GM23338 (cell line): ENCODE results near the gene ABCA12. TPM values are rescaled to one million over a fixed set of nuclear protein-coding genes. Genes with fewer than 3 reads are reported as not detected.

Source experiments
- ATAC-seq: fragments of 200-7000 bp; cut with Tn5 transposase; 3 replicates; pipeline ENCODE4 v1.9.1; 2020
- DNase-seq: peaks from one replicate; pipeline ENCODE4 v3.0.0-alpha.2; 2015; ENCODE audit warnings: low spot score
- H2AFZ ChIP-seq: fragments of 200-600 bp; sonication (generic); 2 replicates; pipeline ENCODE4 v1.8.0; 2016; ENCODE audit warnings: antibody characterized with exemption, mild to moderate bottlenecking, moderate library complexity
- H3F3A ChIP-seq: fragments of 200-600 bp; sonication (generic); replicated peaks from 2 replicates; pipeline ENCODE4 v1.8.0; 2017; ENCODE audit warnings: antibody characterized with exemption, mixed run types, low read depth
- H3K27ac ChIP-seq: fragments of 200-600 bp; sonication (generic); 2 replicates; pipeline ENCODE4 v1.6.1; 2016; ENCODE audit warnings: low read depth
- H3K27me3 ChIP-seq: fragments of 200-600 bp; sonication (generic); 2 replicates; pipeline ENCODE4 v1.8.0; 2016; ENCODE audit warnings: mild to moderate bottlenecking, mixed run types, moderate library complexity; ENCODE audit not compliant: insufficient read depth
- H3K36me3 ChIP-seq: fragments of 200-600 bp; sonication (generic); 2 replicates; pipeline ENCODE4 v1.8.0; 2016; ENCODE audit warnings: mild to moderate bottlenecking; ENCODE audit not compliant: insufficient read depth
- H3K4me1 ChIP-seq: fragments of 200-600 bp; sonication (generic); 2 replicates; pipeline ENCODE4 v1.8.0; 2016; ENCODE audit warnings: mild to moderate bottlenecking, moderate library complexity; ENCODE audit not compliant: insufficient read depth
- H3K4me2 ChIP-seq: fragments of 200-600 bp; sonication (generic); 2 replicates; pipeline ENCODE4 v1.7.1; 2017; ENCODE audit warnings: mixed run types
- H3K4me3 ChIP-seq: fragments of 200-600 bp; sonication (generic); 2 replicates; pipeline ENCODE4 v1.6.1; 2016; ENCODE audit warnings: mixed run types
- H3K79me2 ChIP-seq: fragments of 200-600 bp; sonication (generic); replicated peaks from 2 replicates; pipeline ENCODE4 v1.8.0; 2017; ENCODE audit warnings: mild to moderate bottlenecking; ENCODE audit not compliant: insufficient read depth
- H3K9me2 ChIP-seq: fragments of 200-600 bp; sonication (generic); 2 replicates; pipeline ENCODE4 v1.8.0; 2017; ENCODE audit not compliant: insufficient read depth
- H4K20me1 ChIP-seq: fragments of 200-600 bp; sonication (generic); replicated peaks from 2 replicates; pipeline ENCODE4 v1.8.0; 2017; ENCODE audit warnings: mild to moderate bottlenecking; ENCODE audit not compliant: insufficient read depth
- H3K27ac Mint-ChIP-seq: 2 replicates; pipeline ENCODE4 v1.8.0; 2020; ENCODE audit warnings: inconsistent platforms, mild to moderate bottlenecking, moderate library complexity, mixed read lengths
- H3K27me3 Mint-ChIP-seq: 3 replicates; pipeline ENCODE4 v1.8.0; 2022; ENCODE audit warnings: low read depth, mild to moderate bottlenecking, moderate library complexity, mixed read lengths, inconsistent platforms; ENCODE audit not compliant: insufficient read depth, poor library complexity
- H3K36me3 Mint-ChIP-seq: 3 replicates; pipeline ENCODE4 v1.8.0; 2021; ENCODE audit warnings: low read depth, mild to moderate bottlenecking, inconsistent platforms, moderate library complexity, mixed read lengths
- H3K4me1 Mint-ChIP-seq: 3 replicates; pipeline ENCODE4 v1.8.0; 2020; ENCODE audit warnings: mild to moderate bottlenecking, inconsistent platforms, mixed read lengths
- H3K4me3 Mint-ChIP-seq: 3 replicates; pipeline ENCODE4 v1.8.0; 2021; ENCODE audit warnings: moderate library complexity, mild to moderate bottlenecking, inconsistent platforms, mixed read lengths
- H3K9me3 Mint-ChIP-seq: 3 replicates; pipeline ENCODE4 v1.8.0; 2020; ENCODE audit warnings: moderate library complexity, mild to moderate bottlenecking, inconsistent platforms, mixed read lengths
- CTCF ChIP-seq, 2 experiments: fragments of 200-600 bp in 1 of 2; sonication (generic) in 1 of 2; conservative IDR thresholded peaks; 2 replicates each; pipeline versions ENCODE4 v1.5.1 to v1.6.1; 2016 to 2017; ENCODE audit warnings: antibody characterized with exemption in 2 of 2, low read depth in 2 of 2, mild to moderate bottlenecking in 2 of 2, moderate library complexity in 1 of 2
- ZNF331 ChIP-seq: fragments of 250-450 bp; sonication (Bioruptor Pico); IDR thresholded peaks from 2 replicates; pipeline ENCODE4 v1.5.0; 2020; ENCODE audit warnings: low read depth, mild to moderate bottlenecking, moderate library complexity
- polyA plus RNA-seq: library from polyadenylated mRNA; unstranded; fragments of >200 nt; fragmentation: Nextera tagmentation; extraction: Ambion mirVana; gene quantifications from 2 replicates; pipeline ENCODE4 v1.2.1, GENCODE V29; 2016
- total RNA-seq: library from RNA; depleted of rRNA; stranded (reverse); fragments of >200 nt; shearing (Covaris generic); gene quantifications from 2 replicates; pipeline ENCODE4 v1.2.3, GENCODE V29; 2014; rRNA removed
- TF ChIP-seq, protein P1 (sequence below): fragments of 250-450 bp; sonication (Bioruptor Pico); IDR thresholded peaks from 2 replicates; pipeline ENCODE4 v1.5.0; 2020; ENCODE audit warnings: mild to moderate bottlenecking, moderate library complexity

ABCA12 gene
- total and polyA plus RNA-seq, 2 experiments from 2014 or later: 0.05 to 0.10 TPM

- no peak overlapping the region for H3K4me3 Mint-ChIP-seq
- H3K79me2 ChIP-seq: no peaks in the 10 kb centered on the region
- no peaks in the 10 kb centered on the region for H3K36me3 ChIP-seq
- DNase-seq (no peak), ATAC-seq (no peak)
- TF ChIP-seq, protein P1, sequence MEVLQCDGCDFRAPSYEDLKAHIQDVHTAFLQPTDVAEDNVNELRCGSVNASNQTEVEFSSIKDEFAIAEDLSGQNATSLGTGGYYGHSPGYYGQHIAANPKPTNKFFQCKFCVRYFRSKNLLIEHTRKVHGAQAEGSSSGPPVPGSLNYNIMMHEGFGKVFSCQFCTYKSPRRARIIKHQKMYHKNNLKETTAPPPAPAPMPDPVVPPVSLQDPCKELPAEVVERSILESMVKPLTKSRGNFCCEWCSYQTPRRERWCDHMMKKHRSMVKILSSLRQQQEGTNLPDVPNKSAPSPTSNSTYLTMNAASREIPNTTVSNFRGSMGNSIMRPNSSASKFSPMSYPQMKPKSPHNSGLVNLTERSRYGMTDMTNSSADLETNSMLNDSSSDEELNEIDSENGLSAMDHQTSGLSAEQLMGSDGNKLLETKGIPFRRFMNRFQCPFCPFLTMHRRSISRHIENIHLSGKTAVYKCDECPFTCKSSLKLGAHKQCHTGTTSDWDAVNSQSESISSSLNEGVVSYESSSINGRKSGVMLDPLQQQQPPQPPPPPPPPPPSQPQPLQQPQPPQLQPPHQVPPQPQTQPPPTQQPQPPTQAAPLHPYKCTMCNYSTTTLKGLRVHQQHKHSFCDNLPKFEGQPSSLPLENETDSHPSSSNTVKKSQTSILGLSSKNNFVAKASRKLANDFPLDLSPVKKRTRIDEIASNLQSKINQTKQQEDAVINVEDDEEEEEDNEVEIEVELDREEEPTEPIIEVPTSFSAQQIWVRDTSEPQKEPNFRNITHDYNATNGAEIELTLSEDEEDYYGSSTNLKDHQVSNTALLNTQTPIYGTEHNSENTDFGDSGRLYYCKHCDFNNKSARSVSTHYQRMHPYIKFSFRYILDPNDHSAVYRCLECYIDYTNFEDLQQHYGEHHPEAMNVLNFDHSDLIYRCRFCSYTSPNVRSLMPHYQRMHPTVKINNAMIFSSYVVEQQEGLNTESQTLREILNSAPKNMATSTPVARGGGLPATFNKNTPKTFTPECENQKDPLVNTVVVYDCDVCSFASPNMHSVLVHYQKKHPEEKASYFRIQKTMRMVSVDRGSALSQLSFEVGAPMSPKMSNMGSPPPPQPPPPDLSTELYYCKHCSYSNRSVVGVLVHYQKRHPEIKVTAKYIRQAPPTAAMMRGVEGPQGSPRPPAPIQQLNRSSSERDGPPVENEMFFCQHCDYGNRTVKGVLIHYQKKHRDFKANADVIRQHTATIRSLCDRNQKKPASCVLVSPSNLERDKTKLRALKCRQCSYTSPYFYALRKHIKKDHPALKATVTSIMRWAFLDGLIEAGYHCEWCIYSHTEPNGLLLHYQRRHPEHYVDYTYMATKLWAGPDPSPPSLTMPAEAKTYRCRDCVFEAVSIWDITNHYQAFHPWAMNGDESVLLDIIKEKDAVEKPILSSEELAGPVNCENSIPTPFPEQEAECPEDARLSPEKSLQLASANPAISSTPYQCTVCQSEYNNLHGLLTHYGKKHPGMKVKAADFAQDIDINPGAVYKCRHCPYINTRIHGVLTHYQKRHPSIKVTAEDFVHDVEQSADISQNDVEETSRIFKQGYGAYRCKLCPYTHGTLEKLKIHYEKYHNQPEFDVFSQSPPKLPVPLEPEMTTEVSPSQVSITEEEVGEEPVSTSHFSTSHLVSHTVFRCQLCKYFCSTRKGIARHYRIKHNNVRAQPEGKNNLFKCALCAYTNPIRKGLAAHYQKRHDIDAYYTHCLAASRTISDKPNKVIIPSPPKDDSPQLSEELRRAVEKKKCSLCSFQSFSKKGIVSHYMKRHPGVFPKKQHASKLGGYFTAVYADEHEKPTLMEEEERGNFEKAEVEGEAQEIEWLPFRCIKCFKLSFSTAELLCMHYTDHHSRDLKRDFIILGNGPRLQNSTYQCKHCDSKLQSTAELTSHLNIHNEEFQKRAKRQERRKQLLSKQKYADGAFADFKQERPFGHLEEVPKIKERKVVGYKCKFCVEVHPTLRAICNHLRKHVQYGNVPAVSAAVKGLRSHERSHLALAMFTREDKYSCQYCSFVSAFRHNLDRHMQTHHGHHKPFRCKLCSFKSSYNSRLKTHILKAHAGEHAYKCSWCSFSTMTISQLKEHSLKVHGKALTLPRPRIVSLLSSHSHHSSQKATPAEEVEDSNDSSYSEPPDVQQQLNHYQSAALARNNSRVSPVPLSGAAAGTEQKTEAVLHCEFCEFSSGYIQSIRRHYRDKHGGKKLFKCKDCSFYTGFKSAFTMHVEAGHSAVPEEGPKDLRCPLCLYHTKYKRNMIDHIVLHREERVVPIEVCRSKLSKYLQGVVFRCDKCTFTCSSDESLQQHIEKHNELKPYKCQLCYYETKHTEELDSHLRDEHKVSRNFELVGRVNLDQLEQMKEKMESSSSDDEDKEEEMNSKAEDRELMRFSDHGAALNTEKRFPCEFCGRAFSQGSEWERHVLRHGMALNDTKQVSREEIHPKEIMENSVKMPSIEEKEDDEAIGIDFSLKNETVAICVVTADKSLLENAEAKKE (CRISPR knock-in tag): no peak
- TF ChIP-seq ZNF331 (CRISPR knock-in tag) (no peak), CTCF (conservative IDR thresholded peaks at IDR 0.05; ENCODE audit: low read depth in 2 of 2) (no peak)
- H3K4me2 ChIP-seq: no peak overlapping the region
- no peaks in the 10 kb centered on the region for H3K4me1 ChIP-seq
- no peaks in the 10 kb centered on the region for H3K4me1 Mint-ChIP-seq
- H3K36me3 Mint-ChIP-seq: no peaks in the 10 kb centered on the region
- no peak overlapping the region for H3K27ac ChIP-seq
- no peaks in the 10 kb centered on the region for H4K20me1 ChIP-seq
- H3K27me3 Mint-ChIP-seq: no peaks in the 10 kb centered on the region
- H3K27me3 ChIP-seq: no peaks in the 10 kb centered on the region
- no peak overlapping the region for H3K4me3 ChIP-seq
- no peaks in the 10 kb centered on the region for H3F3A ChIP-seq
- H3K27ac Mint-ChIP-seq: no peak overlapping the region
- H2AFZ ChIP-seq: no peak overlapping the region
- peaks cover 5% of the 10 kb centered on the region; the same call in 1 of the 2 replicates for H3K9me2 ChIP-seq
- H3K9me3 Mint-ChIP-seq: no peaks in the 10 kb centered on the region
Measured at GRCh38 chr2:214881647-214882202, 256.7 kb downstream of the ABCA12 start.

Other genes starting within 250 kb of the ABCA12 start
- gene ATIC, start 173.4 kb upstream of the ABCA12 start, total RNA-seq: 118 and 141 TPM in 2 replicates
- 182 and 185 TPM in 2 replicates for gene ATIC, start 173.4 kb upstream of the ABCA12 start, polyA plus RNA-seq